DND-41 (cell line): Measurements from ENCODE around the gene FBXL3.
"Not testable (repeated sequence)": the region's sequence is repeated elsewhere in the genome, so short reads cannot be mapped to it uniquely, and the experiment has no call there.

Source experiments
- ATAC-seq: fragments of 200-7000 bp; cut with Tn5 transposase; 3 replicates; pipeline ENCODE4 v1.9.1; 2021; ENCODE audit warnings: low read depth; ENCODE audit not compliant: insufficient read depth
- DNase-seq: peaks from one replicate; pipeline ENCODE4 v3.0.0-alpha.2; 2020
- H2AFZ ChIP-seq: 2 replicates; pipeline ENCODE4 v1.6.0; 2012; ENCODE audit warnings: low read depth, low read length
- H3K27ac ChIP-seq: 2 replicates; pipeline ENCODE4 v1.5.1; 2012; ENCODE audit warnings: low read length, inconsistent platforms
- H3K27me3 ChIP-seq: fragments of 200-600 bp; sonication (generic); 2 replicates; pipeline ENCODE4 v1.6.0; 2012; ENCODE audit warnings: low read length, mild to moderate bottlenecking, inconsistent platforms; ENCODE audit not compliant: insufficient read depth, poor library complexity
- H3K36me3 ChIP-seq: 2 replicates; pipeline ENCODE4 v1.5.1; 2012; ENCODE audit warnings: low read length, inconsistent platforms; ENCODE audit not compliant: insufficient read depth
- H3K4me1 ChIP-seq: 2 replicates; pipeline ENCODE4 v1.5.1; 2012; ENCODE audit warnings: mild to moderate bottlenecking, low read length; ENCODE audit not compliant: insufficient read depth
- H3K4me2 ChIP-seq: 2 replicates; pipeline ENCODE4 v1.6.0; 2012; ENCODE audit warnings: mild to moderate bottlenecking, moderate library complexity, low read length, inconsistent platforms; ENCODE audit not compliant: insufficient read depth
- H3K4me3 ChIP-seq, 2 experiments: fragments of 200-600 bp in 1 of 2; shearing (Covaris generic) in 1 of 2; 2 replicates each; pipeline ENCODE4 v1.5.1; 2012 to 2016; ENCODE audit warnings: inconsistent platforms in 2 of 2, low read length in 2 of 2, mild to moderate bottlenecking in 2 of 2, low read depth in 1 of 2, moderate library complexity in 1 of 2
- H3K79me2 ChIP-seq: 2 replicates; pipeline ENCODE4 v1.6.0; 2012; ENCODE audit warnings: low read length, inconsistent platforms; ENCODE audit not compliant: insufficient read depth
- H3K9ac ChIP-seq: 2 replicates; pipeline ENCODE4 v1.6.0; 2012; ENCODE audit warnings: low read depth, mild to moderate bottlenecking, inconsistent platforms, low read length, moderate library complexity
- H3K9me3 ChIP-seq: 2 replicates; pipeline ENCODE4 v1.5.1; 2012; ENCODE audit warnings: low read length, moderate library complexity, mild to moderate bottlenecking, inconsistent platforms; ENCODE audit not compliant: insufficient read depth, severe bottlenecking
- H4K20me1 ChIP-seq: 2 replicates; pipeline ENCODE4 v1.6.0; 2012; ENCODE audit warnings: low read length; ENCODE audit not compliant: insufficient read depth
- EZH2 ChIP-seq: IDR thresholded peaks from 3 replicates; pipeline ENCODE4 v1.6.1; 2012; ENCODE audit warnings: borderline replicate concordance, low read depth, mild to moderate bottlenecking, moderate library complexity, low read length, inconsistent platforms; ENCODE audit not compliant: severe bottlenecking
- TF ChIP-seq, protein P1 (sequence below): IDR thresholded peaks from 2 replicates; pipeline ENCODE4 v1.5.1; 2012; ENCODE audit warnings: borderline replicate concordance, low read length, moderate library complexity, mild to moderate bottlenecking; ENCODE audit not compliant: poor library complexity, severe bottlenecking; ENCODE audit errors: extremely low read depth

FBXL3 gene

DNA sequence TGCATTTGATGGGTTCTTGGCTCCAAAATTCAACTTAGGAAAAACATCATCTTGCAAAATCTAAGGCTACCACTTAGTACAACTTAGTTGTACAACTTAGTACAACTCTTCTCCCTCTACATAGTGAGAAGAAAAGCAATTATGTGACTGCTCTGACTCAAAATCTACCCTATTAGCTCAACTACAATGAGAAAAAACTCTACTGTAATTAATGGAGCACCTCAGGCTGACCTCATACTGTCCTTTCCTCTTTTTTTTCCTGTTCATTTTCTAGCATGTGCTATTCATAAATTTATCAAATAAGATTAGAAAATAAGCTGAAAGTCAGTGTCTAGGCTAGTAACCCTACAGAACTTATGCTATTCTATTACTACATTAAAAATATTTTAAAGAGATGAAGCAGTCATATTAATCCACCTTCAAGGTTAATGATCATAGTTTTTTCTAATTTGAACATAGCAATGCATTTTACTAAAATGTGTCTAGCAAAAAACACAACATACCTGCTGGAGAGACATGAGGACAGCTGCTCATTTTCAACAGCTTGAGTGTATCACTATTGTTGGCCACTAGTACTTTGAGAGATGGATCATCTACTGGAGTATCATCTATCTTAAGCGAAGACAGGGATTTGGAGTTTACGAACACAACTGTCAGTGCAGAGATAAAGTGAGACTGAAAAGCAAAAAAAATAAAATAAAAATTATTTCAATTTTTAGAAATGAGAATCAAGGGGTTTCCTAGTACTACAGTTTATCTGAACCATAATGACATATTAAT, 11.9 kb downstream of the FBXL3 start:
- Histone ChIP-seq H3K79me2 (peaks cover 87% of the 10 kb centered on the region), H3K27ac (no peak overlapping the region), H2AFZ (no peak overlapping the region), H3K4me3 (no peak overlapping the region), H3K9ac (no peak overlapping the region), H3K27me3 (no peaks in the 10 kb centered on the region), H3K4me1 (no peaks in the 10 kb centered on the region), H4K20me1 (peaks cover 21% of the 10 kb centered on the region; the same call in 1 of the 2 replicates), H3K9me3 (no peaks in the 10 kb centered on the region), H3K36me3 (peaks cover 95% of the 10 kb centered on the region), H3K4me2 (no peak overlapping the region)
- TF ChIP-seq EZH2, result no peak
- TF ChIP-seq, protein P1, sequence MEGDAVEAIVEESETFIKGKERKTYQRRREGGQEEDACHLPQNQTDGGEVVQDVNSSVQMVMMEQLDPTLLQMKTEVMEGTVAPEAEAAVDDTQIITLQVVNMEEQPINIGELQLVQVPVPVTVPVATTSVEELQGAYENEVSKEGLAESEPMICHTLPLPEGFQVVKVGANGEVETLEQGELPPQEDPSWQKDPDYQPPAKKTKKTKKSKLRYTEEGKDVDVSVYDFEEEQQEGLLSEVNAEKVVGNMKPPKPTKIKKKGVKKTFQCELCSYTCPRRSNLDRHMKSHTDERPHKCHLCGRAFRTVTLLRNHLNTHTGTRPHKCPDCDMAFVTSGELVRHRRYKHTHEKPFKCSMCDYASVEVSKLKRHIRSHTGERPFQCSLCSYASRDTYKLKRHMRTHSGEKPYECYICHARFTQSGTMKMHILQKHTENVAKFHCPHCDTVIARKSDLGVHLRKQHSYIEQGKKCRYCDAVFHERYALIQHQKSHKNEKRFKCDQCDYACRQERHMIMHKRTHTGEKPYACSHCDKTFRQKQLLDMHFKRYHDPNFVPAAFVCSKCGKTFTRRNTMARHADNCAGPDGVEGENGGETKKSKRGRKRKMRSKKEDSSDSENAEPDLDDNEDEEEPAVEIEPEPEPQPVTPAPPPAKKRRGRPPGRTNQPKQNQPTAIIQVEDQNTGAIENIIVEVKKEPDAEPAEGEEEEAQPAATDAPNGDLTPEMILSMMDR, result no peak
- no peak for DNase-seq
- no peak for ATAC-seq

DNA sequence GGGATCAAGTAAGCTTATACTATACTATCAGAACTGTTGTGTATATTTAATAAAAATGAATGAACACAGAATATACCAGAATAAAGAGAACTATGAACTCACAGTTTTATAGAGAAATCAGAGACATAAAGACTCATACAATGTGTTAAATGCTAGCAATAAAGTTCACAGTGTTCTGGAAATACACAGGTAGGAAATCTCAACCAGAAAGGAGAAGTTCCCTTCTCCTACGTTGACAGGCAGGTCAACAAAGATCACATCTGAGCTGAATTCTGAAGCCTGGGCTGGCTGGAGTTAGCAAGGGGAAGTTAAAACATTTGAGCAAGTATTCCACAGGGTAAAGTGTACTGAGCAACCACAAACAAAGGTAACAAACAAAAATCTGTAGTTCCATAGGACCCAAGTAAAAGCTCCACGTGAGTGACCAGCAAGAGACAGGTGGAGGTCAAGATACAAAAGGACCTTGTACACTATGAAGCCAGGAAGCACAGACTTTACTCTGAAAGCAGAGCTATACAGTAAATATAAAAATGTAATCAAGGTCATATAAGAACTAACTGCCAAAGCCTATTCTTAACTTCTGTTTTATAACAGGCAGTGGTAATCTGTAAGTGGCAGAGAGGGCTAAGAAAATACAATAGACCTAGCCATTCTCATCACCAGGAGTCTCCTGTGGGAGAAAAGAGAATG, 13.0 kb downstream of the FBXL3 start:
- Histone ChIP-seq H3K36me3 (peaks cover 98% of the 10 kb centered on the region), H4K20me1 (peaks cover 19% of the 10 kb centered on the region; the same call in 1 of the 2 replicates), H3K9me3 (no peaks in the 10 kb centered on the region), H3K27me3 (no peaks in the 10 kb centered on the region), H3K9ac (no peak overlapping the region), H3K4me2 (no peak overlapping the region), H3K4me1 (no peaks in the 10 kb centered on the region), H3K79me2 (peaks cover 85% of the 10 kb centered on the region), H3K27ac (no peak overlapping the region), H2AFZ (no peak overlapping the region), H3K4me3 (no peak overlapping the region)
- DNase-seq (no peak), ATAC-seq (no peak)
- no peak for TF ChIP-seq EZH2
- TF ChIP-seq, protein P1, result no peak

- not testable (repeated sequence) for H3K4me3 ChIP-seq, H2AFZ ChIP-seq, H3K27me3 ChIP-seq, H3K9me3 ChIP-seq, H3K4me2 ChIP-seq, H3K9ac ChIP-seq, ATAC-seq, H3K4me1 ChIP-seq, H3K27ac ChIP-seq, DNase-seq
- Histone ChIP-seq H3K36me3 (peaks cover 93% of the 10 kb centered on the region), H4K20me1 (peaks cover 26% of the 10 kb centered on the region; the same call in 1 of the 2 replicates), H3K79me2 (peaks cover 78% of the 10 kb centered on the region)
Measured at GRCh38 chr13:77009719-77010118, 17.2 kb downstream of the FBXL3 start.

DNA sequence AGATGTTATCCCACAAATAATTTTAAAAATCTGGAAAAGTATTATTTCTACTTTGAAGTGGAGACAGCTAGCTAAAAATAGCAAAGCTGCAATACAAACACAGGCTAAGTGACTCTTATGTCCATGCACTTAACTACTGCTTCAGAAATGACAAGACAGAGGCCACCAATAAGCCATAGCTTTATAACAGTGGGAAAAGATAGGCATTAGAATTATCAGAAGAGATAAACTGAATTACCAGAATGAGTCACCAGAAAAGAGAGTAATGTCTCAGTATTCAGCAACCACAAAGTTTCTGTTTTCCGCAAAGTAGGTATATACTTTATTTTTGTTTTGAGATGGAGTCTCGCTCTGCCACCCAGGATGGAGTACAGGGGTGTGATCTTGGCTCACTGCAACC, 17.9 kb downstream of the FBXL3 start:
- H3K27me3 ChIP-seq, result no peaks in the 10 kb centered on the region
- peaks cover 90% of the 10 kb centered on the region for H3K36me3 ChIP-seq
- TF ChIP-seq, protein P1, result no peak
- no peak for TF ChIP-seq EZH2
- DNase-seq (no peak), ATAC-seq (no peak)
- no peaks in the 10 kb centered on the region for H3K4me1 ChIP-seq
- no peak overlapping the region for H3K4me3 ChIP-seq
- no peak overlapping the region for H3K27ac ChIP-seq
- H3K79me2 ChIP-seq, result peaks cover 72% of the 10 kb centered on the region
- no peak overlapping the region for H2AFZ ChIP-seq
- no peaks in the 10 kb centered on the region for H3K9me3 ChIP-seq
- peaks cover 26% of the 10 kb centered on the region; the same call in 1 of the 2 replicates for H4K20me1 ChIP-seq
- no peak overlapping the region for H3K9ac ChIP-seq
- H3K4me2 ChIP-seq, result no peak overlapping the region

DNA sequence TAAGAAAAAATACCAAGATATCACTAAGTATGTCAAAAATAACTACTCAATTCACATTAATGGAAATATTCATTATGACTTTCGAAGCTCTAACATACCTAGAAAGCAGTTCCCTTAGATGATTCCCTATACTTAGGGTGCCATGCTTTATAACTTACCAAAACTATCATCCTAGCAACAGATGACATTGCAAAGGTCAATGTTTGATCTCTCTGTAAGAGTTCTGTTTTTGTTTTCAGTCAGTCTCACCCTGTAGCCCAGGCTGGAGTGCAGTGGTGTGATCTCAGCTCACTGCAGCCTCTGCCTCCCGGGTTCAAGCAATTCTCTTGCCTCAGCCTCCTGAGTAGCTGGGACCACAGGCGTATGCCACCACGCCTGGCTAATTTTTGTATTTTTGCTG, 18.6 kb downstream of the FBXL3 start:
- H3K36me3 ChIP-seq, result peaks cover 90% of the 10 kb centered on the region

More for the DNA sequence above, 18.6 kb downstream of the FBXL3 start:
- not testable (repeated sequence) for ATAC-seq, H3K9me3 ChIP-seq, H3K4me3 ChIP-seq, DNase-seq, H3K27me3 ChIP-seq, H3K9ac ChIP-seq, H2AFZ ChIP-seq, H3K4me1 ChIP-seq, H3K4me2 ChIP-seq, H3K27ac ChIP-seq
- peaks cover 65% of the 10 kb centered on the region for H3K79me2 ChIP-seq
- H4K20me1 ChIP-seq, result peaks cover 26% of the 10 kb centered on the region; the same call in 1 of the 2 replicates
